Activated naive CD4-positive, alpha-beta T cell treated with anti-CD3 and anti-CD28 coated beads, Interleukin-2, amount 10 ng/mL, durations not matched to agents 7 days and 5 days (primary cell): ENCODE results near the gene LMO7.
A peak's percentile ranks its signal among the peaks of the same experiment; 100 is the strongest.

Experiments used
- CTCF ChIA-PET: fragments of 350-600 bp; sonication (Branson Sonifier 250); formaldehyde crosslinking; loops from one replicate; lab custom pipeline; 2021; ENCODE audit warnings: antibody characterized with exemption; lab: Charles Lee
- DNase-seq: peaks from one replicate; pipeline ENCODE4 v3.0.0-alpha.2; 2020
- H3K27ac Mint-ChIP-seq: one replicate; pipeline ENCODE4 v1.8.0; 2021; ENCODE audit warnings: mild to moderate bottlenecking, moderate library complexity, mixed read lengths
- H3K27me3 Mint-ChIP-seq: one replicate; pipeline ENCODE4 v1.8.0; 2021; ENCODE audit warnings: mild to moderate bottlenecking, mixed read lengths
- H3K36me3 Mint-ChIP-seq: one replicate; pipeline ENCODE4 v1.8.0; 2021; ENCODE audit warnings: mixed read lengths
- H3K4me1 Mint-ChIP-seq: one replicate; pipeline ENCODE4 v1.8.0; 2021; ENCODE audit warnings: mixed read lengths
- H3K4me3 Mint-ChIP-seq: one replicate; pipeline ENCODE4 v1.8.0; 2021; ENCODE audit warnings: mild to moderate bottlenecking, moderate library complexity, mixed read lengths
- H3K9me3 Mint-ChIP-seq: one replicate; pipeline ENCODE4 v1.8.0; 2021; ENCODE audit warnings: mixed read lengths

LMO7 gene

DNA sequence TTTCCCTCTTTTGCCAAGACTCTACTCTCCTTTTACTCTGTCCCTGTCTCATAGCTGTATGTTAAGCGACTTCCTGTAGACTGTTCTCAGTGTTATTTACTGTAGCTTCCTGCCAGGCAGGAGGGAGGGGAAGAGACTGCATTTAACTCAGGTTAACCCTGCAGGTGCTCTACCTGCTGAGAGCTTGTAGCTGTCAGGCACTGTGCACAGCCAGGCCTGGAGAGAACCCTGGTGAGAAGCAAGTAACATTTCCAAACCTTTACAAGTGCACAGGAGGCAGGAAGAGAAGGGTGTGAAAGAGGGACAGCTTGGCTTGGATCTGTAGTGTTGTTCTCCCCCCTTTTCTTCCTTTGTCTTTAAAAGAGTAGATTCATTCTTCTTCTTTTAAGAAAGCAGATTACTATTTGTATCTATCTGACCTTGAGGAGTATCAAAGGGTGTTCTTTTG lies 167.1 kb downstream of the LMO7 start:
- H3K4me3 Mint-ChIP-seq = no peak overlapping the region
- no peaks in the 10 kb centered on the region for H3K9me3 Mint-ChIP-seq
- DNase-seq = peak; percentile 49

DNA sequence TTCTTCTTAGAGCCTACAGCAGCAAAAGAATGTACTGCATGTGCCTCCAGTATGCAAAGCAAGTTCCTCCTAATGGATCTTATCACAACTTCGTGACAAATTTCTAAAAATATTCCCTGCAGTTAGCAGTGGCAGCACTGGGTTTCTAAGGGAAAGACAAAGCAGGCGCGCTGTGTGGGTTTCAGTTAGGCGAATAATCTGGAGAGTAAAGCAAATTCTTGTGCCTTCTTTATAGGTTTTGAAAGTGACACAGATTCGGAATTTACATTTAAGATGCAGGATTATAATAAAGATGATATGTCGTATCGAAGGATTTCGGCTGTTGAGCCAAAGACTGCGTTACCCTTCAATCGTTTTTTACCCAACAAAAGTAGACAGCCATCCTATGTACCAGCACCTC lies 167.9 kb downstream of the LMO7 start:
- CTCF ChIA-PET = interaction anchor here (2.0 kb wide), 1 partner anchor 44 kb away, joined by 12 read pairs; no protein-coding TSS in a partner anchor
- H3K27ac Mint-ChIP-seq = no peak overlapping the region

More for the DNA sequence above, 167.1 kb downstream of the LMO7 start:
- Mint-ChIP-seq H3K27me3 (no peaks in the 10 kb centered on the region), H3K27ac (peak overlapping the region; percentile 4), H3K36me3 (peaks cover 21% of the 10 kb centered on the region), H3K4me1 (peaks cover 33% of the 10 kb centered on the region)
- CTCF ChIA-PET = interaction anchor here (1.1 to 2.0 kb wide), 2 partner anchors 43 to 107 kb away, joined by 7 to 12 read pairs; no protein-coding TSS in a partner anchor

DNA sequence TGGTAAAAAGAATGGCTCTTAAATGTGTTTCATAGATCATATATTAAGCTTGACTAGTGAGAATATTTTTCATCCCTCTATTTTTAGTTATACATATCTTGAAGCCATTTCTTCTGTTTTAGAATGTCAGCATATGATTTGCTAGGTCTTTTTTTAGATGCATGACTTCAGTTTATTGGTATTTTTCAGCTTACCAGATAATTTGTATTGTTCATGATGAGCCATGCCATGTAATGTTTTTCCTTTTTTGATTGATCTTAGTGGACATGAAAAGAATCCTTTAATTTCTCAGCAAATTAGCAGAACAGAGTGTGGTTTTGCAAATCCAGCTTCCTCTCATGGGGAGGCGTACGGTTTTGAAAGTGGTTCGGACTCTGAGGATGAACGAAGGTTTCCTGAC lies 168.5 kb downstream of the LMO7 start:
- CTCF ChIA-PET = no interaction called here
- DNase-seq = no peak
- Mint-ChIP-seq H3K4me3 (no peak overlapping the region), H3K27ac (no peak overlapping the region), H3K36me3 (peaks cover 16% of the 10 kb centered on the region), H3K4me1 (peaks cover 24% of the 10 kb centered on the region), H3K9me3 (no peaks in the 10 kb centered on the region), H3K27me3 (no peaks in the 10 kb centered on the region)

More for the DNA sequence above, 167.9 kb downstream of the LMO7 start:
- no peaks in the 10 kb centered on the region for H3K27me3 Mint-ChIP-seq
- H3K4me1 Mint-ChIP-seq = peaks cover 24% of the 10 kb centered on the region
- DNase-seq = no peak
- no peak overlapping the region for H3K4me3 Mint-ChIP-seq
- H3K36me3 Mint-ChIP-seq = peaks cover 16% of the 10 kb centered on the region
- H3K9me3 Mint-ChIP-seq = no peaks in the 10 kb centered on the region

DNA sequence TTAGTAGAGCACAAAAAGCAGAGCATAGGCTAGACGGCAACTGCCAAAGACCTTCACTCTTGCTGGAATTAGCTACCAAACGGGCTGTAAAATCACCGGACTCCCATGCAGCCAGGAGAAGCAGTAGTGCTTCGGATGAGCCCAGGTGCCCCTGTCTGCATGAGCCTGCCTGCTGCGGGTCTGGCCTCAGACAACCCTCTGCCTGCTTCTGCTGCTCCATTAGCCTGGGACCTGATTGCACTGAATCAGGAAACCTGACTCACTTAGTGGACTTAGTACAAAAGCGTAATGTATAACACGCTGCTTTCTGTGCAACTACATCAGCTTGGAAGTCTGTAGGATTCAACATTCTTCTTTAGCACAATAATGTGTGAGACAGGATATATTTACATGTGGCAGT lies 170.0 kb downstream of the LMO7 start:
- no peak for DNase-seq
- Mint-ChIP-seq H3K4me1 (peaks cover 19% of the 10 kb centered on the region), H3K9me3 (no peaks in the 10 kb centered on the region), H3K36me3 (peaks cover 12% of the 10 kb centered on the region), H3K27ac (no peak overlapping the region), H3K27me3 (no peaks in the 10 kb centered on the region), H3K4me3 (no peak overlapping the region)
- CTCF ChIA-PET = no interaction called here

DNA sequence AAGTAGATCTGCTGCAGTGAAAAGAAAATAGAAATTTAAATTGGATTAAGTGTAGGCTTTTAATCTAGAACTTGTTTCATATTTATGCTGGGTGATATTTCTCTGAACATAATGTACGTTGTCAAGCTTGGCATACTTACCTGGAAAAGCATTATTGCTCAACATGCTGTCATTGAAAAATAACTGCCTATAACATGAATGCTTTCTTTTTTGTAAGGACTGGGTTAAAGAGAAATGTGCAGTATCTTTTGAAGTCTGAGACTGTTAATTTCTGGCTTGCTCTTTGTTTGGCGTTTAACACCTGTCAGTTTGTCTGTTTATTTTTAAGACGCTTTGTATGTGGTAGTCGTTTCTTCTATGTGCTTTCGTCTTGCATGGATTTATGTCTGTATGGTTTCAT lies 175.2 kb downstream of the LMO7 start:
- peaks cover 2% of the 10 kb centered on the region for H3K36me3 Mint-ChIP-seq
- no peaks in the 10 kb centered on the region for H3K9me3 Mint-ChIP-seq
- no peaks in the 10 kb centered on the region for H3K27me3 Mint-ChIP-seq
- no peak overlapping the region for H3K4me3 Mint-ChIP-seq
- no peaks in the 10 kb centered on the region for H3K4me1 Mint-ChIP-seq
- no peak for DNase-seq
- CTCF ChIA-PET = interaction anchor here (0.9 kb wide), 1 partner anchor 895 kb away, joined by 3 read pairs; no protein-coding TSS in a partner anchor
- H3K27ac Mint-ChIP-seq = no peak overlapping the region

DNA sequence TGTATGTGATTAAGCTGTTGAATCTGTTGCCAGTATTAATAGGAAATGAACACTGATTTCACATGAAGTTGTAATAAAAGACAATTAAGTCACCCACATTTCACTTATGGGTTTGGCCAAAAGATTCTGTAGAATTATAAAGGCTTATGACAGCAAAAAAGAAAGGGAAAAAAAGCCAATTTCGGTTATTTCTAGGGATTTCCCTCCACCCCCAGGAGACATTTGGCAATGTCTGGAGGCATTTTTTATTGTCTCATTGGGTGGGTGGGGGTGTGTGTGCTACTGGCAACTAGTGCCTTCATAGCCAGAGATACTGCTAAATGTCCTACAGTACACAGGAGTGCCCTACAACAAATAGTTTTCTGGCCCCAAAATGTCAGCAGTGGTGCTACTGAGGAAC lies 175.7 kb downstream of the LMO7 start:
- H3K27me3 Mint-ChIP-seq = no peaks in the 10 kb centered on the region
- H3K36me3 Mint-ChIP-seq = peaks cover 1% of the 10 kb centered on the region
- H3K4me3 Mint-ChIP-seq = no peak overlapping the region
- CTCF ChIA-PET = no interaction called here
- no peaks in the 10 kb centered on the region for H3K9me3 Mint-ChIP-seq
- H3K27ac Mint-ChIP-seq = no peak overlapping the region
- no peaks in the 10 kb centered on the region for H3K4me1 Mint-ChIP-seq
- DNase-seq = no peak

DNA sequence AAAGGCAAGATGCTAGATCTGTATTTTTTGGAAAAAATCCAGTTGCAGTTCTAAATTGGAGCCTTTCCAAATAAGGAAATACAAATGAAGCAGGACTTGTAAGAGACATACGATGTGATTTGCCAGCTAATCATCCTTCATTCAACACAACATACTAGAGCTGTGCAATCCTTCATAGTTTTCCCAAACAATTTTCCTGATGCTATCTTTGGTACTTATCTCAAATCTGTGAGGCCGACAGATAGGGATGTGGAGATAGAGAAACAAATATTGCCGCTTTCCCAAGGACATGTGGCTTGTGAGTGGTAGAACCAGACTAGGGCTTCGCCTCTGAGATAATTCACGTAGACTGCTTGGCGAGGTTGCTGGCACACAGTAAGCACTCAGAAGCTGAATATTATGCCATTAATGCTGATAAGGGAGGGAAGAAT lies 176.6 kb downstream of the LMO7 start:
- no peaks in the 10 kb centered on the region for H3K27me3 Mint-ChIP-seq
- CTCF ChIA-PET = no interaction called here
- no peaks in the 10 kb centered on the region for H3K9me3 Mint-ChIP-seq
- no peaks in the 10 kb centered on the region for H3K36me3 Mint-ChIP-seq
- H3K4me1 Mint-ChIP-seq = no peaks in the 10 kb centered on the region
- DNase-seq = no peak
- H3K4me3 Mint-ChIP-seq = no peak overlapping the region
- no peak overlapping the region for H3K27ac Mint-ChIP-seq

DNA sequence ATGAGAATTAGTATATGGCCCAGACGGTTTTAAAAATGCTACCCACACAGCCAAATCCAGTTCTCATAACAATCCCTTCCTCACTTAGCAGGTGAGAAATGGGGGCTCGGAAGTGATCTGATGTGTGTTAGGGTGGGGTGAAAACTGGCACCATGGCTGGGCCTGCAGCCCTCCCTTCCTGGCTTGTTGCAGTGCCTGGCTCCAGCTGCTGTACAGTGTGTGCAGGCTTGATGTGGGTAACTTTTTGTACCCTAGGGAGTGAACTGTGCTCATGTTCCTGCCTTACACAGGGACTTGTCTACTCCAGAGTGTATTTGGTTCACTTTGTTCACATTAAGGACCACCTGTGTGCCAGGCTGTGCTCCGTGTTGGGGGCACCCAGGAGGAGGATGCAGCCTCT lies 177.2 kb downstream of the LMO7 start:
- Mint-ChIP-seq H3K27me3 (no peaks in the 10 kb centered on the region), H3K4me3 (no peak overlapping the region), H3K27ac (no peak overlapping the region), H3K9me3 (no peaks in the 10 kb centered on the region), H3K36me3 (no peaks in the 10 kb centered on the region), H3K4me1 (no peaks in the 10 kb centered on the region)
- CTCF ChIA-PET = no interaction called here
- DNase-seq = no peak

DNA sequence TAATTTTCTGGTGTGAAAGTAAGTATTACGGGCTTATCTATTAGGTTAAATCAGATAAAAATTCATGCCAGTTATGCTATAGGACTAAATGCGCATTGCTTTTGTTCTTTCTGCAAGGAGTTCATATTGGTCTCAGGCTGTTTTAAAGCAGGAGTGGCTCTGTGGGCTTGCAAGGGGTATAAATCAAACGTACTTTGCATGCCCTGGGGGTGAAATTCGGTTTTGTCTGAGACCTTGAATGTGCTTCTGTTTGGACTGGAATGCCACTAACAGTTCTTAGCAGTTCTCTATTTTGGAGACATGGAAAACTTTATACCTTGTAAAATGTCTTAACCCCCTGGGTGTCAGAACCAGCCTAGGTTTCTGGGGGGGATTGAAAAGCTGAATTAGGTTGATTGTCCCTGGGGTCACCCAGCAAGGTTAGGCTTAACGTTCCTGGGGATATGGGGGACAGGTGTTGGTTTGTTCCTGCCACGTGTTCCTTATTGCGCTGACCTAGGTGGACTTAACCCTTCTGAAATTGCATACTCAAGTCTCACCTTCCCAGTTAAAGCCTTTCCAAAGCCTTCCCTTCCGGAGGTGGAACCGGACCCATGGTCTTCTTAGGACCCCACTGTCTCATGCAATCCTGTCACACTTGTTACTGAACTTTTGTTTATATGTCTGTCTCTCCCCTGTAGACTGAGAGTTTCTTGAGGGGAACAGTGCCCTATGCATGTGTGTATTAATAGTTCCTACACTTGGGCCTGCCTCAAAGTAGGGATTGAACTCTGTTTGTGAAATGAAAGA lies 182.2 kb downstream of the LMO7 start:
- H3K27me3 Mint-ChIP-seq = no peaks in the 10 kb centered on the region
- CTCF ChIA-PET = no interaction called here
- H3K36me3 Mint-ChIP-seq = peaks cover 2% of the 10 kb centered on the region
- no peaks in the 10 kb centered on the region for H3K9me3 Mint-ChIP-seq
- no peak overlapping the region for H3K27ac Mint-ChIP-seq
- H3K4me1 Mint-ChIP-seq = no peaks in the 10 kb centered on the region
- H3K4me3 Mint-ChIP-seq = no peak overlapping the region
- DNase-seq = no peak

DNA sequence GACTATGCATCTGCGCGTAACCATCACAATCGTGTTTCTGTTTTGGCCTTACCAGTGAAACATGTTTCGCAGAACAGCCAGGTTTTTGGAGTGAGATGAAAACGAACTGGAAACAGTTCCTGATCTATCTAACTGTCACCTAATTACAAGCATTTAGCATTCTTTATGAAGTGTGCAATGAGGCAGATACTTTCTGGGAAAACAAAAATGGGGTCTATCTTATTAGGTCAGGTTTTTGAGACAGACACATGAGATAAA lies 182.8 kb downstream of the LMO7 start:
- Mint-ChIP-seq H3K4me1 (no peaks in the 10 kb centered on the region), H3K9me3 (no peaks in the 10 kb centered on the region), H3K4me3 (no peak overlapping the region), H3K36me3 (peaks cover 5% of the 10 kb centered on the region), H3K27ac (no peak overlapping the region), H3K27me3 (no peaks in the 10 kb centered on the region)
- no peak for DNase-seq
- CTCF ChIA-PET = no interaction called here

DNA sequence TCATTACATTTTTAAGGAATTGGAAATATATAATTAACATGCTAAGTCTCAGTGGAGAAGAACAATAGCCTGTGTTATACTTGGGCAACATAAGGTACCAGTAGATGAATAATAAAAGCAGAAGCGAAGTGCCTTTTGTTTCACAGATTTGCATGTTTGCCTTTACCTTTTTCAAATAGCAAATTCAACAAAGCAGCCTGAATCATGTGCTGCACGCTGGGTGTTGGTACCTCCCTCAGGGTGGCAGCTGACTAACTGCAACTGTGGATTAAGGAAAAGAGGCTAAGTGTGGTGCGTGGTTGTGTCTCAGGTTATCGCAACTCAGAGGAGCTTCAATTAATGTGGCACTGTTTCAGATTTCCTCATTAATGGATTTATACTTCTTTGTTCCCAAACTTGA lies 189.0 kb downstream of the LMO7 start:
- Mint-ChIP-seq H3K27me3 (no peaks in the 10 kb centered on the region), H3K4me3 (no peak overlapping the region), H3K4me1 (no peaks in the 10 kb centered on the region), H3K27ac (no peak overlapping the region), H3K9me3 (no peaks in the 10 kb centered on the region), H3K36me3 (peaks cover 8% of the 10 kb centered on the region)
- CTCF ChIA-PET = interaction anchor here (1.6 kb wide), 1 partner anchor 130 kb away, joined by 6 read pairs; no protein-coding TSS in a partner anchor
- DNase-seq = no peak

DNA sequence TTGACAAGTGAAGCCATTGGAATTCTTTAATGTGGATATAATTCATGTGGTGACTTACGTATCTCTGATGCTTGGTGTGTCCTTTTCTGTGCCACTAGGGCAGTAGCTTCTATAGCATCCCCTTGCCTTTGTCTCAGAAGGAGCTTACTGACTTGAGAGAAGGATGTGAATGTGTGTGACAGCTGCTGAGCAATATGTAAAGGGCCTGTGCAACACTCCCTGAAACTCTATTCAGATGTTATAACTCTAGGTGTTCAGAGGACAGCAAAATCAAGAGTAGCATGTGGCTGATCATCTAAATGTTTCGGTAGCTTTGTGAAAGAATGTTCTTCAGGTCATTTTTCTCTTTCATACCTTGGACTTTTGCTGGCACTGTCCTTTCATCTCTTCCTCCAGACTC lies 189.5 kb downstream of the LMO7 start:
- no peak overlapping the region for H3K27ac Mint-ChIP-seq
- H3K36me3 Mint-ChIP-seq = peaks cover 8% of the 10 kb centered on the region
- H3K4me1 Mint-ChIP-seq = no peaks in the 10 kb centered on the region
- DNase-seq = no peak
- H3K27me3 Mint-ChIP-seq = no peaks in the 10 kb centered on the region
- no peak overlapping the region for H3K4me3 Mint-ChIP-seq
- no peaks in the 10 kb centered on the region for H3K9me3 Mint-ChIP-seq
- CTCF ChIA-PET = interaction anchor here (1.6 kb wide), 1 partner anchor 130 kb away, joined by 6 read pairs; no protein-coding TSS in a partner anchor

DNA sequence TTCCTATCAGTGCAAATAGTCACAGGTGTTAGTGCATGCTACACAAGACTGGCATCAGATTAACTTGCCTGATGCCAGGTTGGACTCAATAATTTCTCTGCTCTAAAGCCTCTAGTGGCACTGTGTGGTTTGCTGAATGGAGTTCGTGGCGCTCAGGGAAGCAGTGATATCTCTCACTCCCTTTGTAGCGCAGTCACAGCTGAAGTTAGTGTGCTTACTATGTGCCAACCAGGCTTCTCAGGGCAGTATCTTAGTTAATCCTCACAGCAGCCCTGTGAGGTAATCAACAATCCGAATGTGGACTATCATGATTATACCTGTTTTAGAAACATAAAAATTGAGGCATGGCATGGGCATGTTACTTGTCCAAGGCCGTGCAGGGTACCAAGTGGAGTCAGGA lies 190.3 kb downstream of the LMO7 start:
- peaks cover 13% of the 10 kb centered on the region for H3K36me3 Mint-ChIP-seq
- peaks cover 1% of the 10 kb centered on the region for H3K9me3 Mint-ChIP-seq
- no peak overlapping the region for H3K4me3 Mint-ChIP-seq
- H3K27ac Mint-ChIP-seq = no peak overlapping the region
- no peaks in the 10 kb centered on the region for H3K4me1 Mint-ChIP-seq
- H3K27me3 Mint-ChIP-seq = no peaks in the 10 kb centered on the region
- DNase-seq = no peak
- CTCF ChIA-PET = interaction anchor here (1.6 kb wide), 1 partner anchor 131 kb away, joined by 6 read pairs; no protein-coding TSS in a partner anchor

DNA sequence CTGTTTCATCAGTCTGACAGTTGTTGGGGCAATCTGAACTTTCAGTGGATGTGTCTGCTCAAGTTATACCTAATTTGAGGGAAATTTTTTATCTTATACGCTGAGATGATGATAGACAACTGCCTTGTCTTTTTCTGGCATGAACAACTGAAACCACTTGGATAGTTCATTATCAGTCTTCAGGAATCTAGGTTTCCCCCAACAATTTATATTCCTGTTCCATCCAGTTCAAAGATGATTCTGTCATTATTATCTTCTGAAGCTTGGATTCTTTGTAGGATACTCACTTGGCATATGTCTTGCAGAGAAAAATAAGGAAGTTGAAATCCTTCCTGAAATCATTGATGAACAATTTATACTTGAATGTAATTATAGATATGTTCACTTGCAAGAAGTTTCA lies 193.7 kb downstream of the LMO7 start:
- H3K36me3 Mint-ChIP-seq = peaks cover 13% of the 10 kb centered on the region
- no peaks in the 10 kb centered on the region for H3K27me3 Mint-ChIP-seq
- peaks cover 1% of the 10 kb centered on the region for H3K9me3 Mint-ChIP-seq
- no peak overlapping the region for H3K27ac Mint-ChIP-seq
- H3K4me1 Mint-ChIP-seq = no peaks in the 10 kb centered on the region
- CTCF ChIA-PET = no interaction called here
- no peak for DNase-seq
- H3K4me3 Mint-ChIP-seq = no peak overlapping the region

DNA sequence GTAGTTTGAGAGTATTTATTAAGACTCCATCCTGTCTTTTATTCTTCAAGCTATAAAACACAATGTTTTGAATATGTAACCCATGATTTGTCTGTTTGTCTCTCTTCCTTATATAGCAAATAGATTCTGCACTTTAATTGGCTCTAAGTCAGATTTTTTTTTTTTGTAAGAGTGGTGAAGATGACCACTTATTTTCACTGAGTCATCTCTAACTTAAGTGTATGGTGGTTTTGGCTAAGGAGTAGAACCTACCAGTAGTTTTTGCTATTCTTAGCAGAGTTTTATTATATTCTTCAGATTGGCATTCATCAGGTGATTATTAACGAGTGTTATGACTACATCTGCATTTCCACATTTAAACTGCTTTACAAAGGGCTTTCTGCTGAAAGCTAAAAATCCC lies 194.7 kb downstream of the LMO7 start:
- Mint-ChIP-seq H3K36me3 (peaks cover 13% of the 10 kb centered on the region), H3K27me3 (no peaks in the 10 kb centered on the region), H3K4me3 (no peak overlapping the region), H3K9me3 (peaks cover 1% of the 10 kb centered on the region), H3K4me1 (no peaks in the 10 kb centered on the region), H3K27ac (no peak overlapping the region)
- no peak for DNase-seq
- CTCF ChIA-PET = interaction anchor here (0.7 kb wide), 1 partner anchor 113 kb away, joined by 3 read pairs; no protein-coding TSS in a partner anchor
